ELF-1 (cell line): ENCODE data around the gene TMED10.

ENCODE experiments used
- DNase-seq: peaks from one replicate; pipeline ENCODE4 v3.0.0-alpha.2; 2016; ENCODE audit warnings: low read depth, low spot score

Gene TMED10

DNA sequence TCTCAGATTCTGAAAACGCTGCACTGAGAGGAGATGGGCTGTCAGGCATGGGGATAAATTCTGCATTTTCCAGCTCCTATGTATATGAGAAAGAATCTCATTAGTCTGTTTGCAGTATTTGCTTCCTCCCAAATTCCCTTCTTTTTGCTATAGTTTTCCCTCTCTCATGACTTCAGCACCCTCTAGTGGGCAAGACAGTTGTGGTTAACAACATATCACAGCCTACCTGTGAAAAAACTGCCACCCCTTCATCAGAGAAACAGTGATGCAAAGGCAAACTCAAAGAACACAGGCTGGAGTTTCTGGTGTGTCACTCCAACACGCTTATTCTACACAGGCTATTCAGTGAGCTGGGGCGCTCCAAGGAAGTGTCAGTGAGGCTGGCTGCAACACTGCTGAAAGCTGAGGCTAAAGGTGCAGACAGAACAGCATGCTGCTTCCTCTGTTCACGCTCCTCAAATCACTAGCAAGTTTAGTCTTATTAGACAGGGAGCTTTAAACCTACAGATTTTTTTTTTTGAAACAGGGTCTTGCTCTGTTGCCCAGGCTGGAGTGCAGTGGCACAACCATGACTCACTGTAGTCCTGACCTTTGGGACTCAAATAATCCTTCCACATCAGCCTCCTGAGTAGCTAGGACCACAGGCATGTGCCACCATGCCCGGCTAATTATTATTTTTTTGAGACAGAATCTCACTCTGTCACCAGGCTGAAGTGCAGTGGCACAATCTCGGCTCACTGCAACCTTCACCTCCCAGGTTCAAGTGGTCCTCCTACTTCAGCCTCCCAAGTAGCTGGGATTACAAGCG is 87.6 kb downstream of the TMED10 start:
- DNase-seq: peak; percentile 46

DNA sequence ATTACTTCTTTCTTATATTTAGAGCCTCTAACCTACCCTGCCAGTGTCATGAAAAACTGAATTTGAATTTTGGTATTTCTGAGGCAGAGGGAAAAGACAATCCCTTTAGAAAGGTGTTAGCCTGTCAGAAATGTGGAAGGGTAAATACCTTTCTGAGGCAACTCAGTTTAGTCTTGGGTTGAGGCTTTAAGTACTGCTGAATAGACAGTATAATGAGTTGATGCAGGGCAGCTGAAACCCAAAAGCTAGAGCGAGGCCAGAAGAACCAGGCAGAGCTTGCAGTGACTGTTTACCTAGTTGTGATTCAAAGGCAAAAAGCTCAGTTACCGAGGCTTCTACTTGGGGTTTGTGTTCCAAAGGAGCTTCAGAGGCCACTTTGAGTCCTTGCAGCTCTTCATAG is 88.3 kb downstream of the TMED10 start:
- DNase-seq: no peak

DNA sequence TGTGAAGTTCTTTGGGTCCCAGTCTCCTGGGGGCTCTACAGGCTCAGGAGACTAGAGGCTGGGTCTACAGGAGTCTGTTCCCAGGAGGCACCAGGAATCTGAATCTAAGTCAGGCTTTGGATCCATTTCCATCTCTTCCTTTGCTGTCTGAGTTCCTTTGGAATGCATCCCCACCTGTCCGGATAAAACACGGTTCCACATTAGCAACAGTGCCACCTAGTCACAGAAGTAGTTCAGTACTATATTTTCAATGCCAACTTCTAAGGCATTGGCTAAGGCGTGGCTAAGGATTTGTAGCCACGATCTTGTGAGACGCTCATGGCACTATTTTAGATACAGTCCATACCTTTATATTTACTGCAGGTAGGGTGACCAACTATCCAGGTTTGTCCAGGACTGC is 91.9 kb downstream of the TMED10 start:
- DNase-seq: no peak

DNA sequence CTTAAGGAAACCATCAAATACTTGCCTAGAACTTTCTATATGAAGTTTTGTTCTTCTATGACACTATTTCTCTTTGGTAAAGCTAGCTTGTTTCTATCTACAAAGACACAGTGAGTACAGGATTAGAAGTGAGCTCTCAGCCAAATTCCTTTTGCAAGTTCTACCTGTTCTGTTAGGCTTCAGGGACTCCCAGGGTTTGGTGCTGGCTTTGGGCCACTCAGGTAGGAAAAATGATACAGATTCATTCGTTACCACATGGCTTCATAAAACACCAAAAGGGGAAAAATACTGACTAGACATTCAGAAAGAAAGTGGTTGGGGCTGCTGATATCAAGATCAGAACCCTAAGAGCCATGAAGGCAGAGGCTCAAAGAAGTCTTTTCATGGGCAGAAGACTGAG is 93.1 kb downstream of the TMED10 start:
- DNase-seq: no peak

GRCh38 chr14:75081660-75082229 is 94.7 kb downstream of the TMED10 start:
- no peak for DNase-seq
